ENCODE data around the gene OR13A1.

DNA sequence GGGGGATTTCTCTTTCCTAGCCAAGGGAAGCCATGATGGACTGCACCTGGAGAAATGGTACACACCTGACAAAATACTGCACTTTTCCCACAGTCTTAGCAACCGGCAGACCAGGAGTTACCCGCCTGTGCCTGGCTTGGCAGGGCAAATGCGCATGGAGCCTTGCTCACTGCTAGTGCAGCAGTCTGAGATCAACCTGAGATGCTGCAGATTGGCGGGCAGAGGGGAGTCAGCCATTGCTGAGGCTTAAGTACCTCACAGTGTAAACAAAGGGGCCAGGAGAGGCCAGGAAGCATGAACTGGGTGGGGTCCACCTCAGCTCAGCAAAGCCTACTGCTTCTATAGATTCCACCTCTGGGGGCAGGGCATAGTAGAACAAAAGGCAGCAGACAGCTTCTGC is 49.4 kb downstream of the OR13A1 start:
- TF ChIP-seq, protein P1, sequence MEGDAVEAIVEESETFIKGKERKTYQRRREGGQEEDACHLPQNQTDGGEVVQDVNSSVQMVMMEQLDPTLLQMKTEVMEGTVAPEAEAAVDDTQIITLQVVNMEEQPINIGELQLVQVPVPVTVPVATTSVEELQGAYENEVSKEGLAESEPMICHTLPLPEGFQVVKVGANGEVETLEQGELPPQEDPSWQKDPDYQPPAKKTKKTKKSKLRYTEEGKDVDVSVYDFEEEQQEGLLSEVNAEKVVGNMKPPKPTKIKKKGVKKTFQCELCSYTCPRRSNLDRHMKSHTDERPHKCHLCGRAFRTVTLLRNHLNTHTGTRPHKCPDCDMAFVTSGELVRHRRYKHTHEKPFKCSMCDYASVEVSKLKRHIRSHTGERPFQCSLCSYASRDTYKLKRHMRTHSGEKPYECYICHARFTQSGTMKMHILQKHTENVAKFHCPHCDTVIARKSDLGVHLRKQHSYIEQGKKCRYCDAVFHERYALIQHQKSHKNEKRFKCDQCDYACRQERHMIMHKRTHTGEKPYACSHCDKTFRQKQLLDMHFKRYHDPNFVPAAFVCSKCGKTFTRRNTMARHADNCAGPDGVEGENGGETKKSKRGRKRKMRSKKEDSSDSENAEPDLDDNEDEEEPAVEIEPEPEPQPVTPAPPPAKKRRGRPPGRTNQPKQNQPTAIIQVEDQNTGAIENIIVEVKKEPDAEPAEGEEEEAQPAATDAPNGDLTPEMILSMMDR (IDR thresholded peaks at IDR 0.05): no peak
- TF ChIP-seq POLR2AphosphoS5 (IDR thresholded peaks at IDR 0.05): no peak
